HG03439 (cell line): ENCODE results near the gene CCT3.
"Not testable (repeated sequence)": the region's sequence is repeated elsewhere in the genome, so short reads cannot be mapped to it uniquely, and the experiment has no call there.

Experiments
- ATAC-seq: cut with Tn5 transposase; IDR thresholded peaks from one replicate; pipeline ENCODE4 v1.9.1; 2021; ENCODE audit warnings: mild to moderate bottlenecking, moderate library complexity; ENCODE audit not compliant: unreplicated experiment

The CCT3 gene

DNA sequence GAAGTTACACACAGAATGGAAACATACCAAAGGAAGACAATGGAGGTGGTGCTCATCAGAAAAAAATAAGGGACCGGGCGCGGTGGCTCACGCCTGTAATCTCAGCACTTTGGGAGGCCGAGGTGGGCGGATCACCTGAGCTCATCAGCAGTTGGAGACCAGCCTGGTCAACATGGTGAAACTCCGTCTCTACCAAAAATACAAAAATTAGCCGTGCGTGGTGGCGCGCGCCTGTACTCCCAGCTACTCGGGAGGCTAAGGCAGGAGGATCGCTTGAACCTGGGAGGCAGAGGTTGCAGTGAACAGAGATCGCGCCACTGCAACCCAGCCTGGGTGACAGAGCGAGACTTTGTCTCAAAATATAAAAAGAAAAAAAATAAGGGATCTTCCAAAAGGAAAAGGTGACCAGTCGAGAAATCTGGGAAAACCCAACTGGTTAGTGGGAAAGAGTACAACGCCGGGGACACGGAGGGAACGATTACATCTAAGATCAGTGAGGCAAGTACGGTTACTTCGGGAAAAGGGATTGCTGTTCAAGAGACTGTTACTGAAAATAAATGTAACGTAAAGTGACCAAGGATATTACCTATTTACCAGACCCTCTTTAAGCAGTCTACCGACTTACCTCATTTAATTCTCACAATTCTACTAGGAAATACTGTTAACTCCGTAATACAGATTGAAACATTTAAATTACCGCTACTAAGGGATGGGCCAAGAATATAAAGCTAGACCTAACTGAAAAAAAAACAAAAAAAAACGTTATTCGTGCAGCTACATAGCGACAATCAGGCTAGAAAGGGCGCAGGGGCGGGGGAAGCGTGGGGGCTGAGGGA is 822 bp downstream of the CCT3 start:
- ATAC-seq, result no peak

DNA sequence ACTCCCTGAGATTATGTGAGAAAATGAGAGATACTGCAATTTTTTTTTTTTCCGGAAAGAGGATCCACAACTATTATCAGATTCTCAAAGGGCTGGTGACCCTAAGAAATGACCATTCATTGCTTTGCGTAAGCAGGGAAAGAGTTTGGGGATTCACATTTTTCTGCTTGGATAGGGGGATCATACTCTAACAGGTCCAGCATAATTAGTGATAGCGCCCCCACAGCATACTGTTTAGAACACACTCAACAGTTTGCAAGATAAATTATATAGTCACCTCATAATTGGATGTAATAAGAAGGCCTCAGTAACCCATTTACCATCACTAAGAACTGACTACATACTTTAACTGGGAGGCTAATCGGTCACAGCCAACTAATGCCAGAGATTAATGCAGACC is 1.9 kb downstream of the CCT3 start:
- ATAC-seq, result no peak

DNA sequence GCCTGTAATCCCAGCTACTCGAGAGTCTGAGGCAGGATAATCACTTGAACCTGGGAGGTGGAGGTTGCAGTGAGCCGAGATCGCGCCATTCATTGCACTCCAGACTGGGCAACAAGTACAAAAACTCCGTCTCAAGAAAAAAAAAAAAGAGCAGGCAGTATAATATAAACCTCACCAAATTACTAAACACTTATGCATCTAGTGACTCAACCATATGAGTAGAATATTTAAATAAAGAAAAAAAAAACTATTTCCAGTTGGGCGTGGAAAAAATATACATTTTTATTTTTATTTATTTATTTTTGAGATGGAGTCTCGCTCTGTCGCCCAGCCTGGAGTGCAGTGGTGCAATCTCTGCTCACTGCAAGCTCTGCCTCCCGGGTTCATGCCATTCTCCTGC is 14.9 kb downstream of the CCT3 start:
- not testable (repeated sequence) for ATAC-seq

DNA sequence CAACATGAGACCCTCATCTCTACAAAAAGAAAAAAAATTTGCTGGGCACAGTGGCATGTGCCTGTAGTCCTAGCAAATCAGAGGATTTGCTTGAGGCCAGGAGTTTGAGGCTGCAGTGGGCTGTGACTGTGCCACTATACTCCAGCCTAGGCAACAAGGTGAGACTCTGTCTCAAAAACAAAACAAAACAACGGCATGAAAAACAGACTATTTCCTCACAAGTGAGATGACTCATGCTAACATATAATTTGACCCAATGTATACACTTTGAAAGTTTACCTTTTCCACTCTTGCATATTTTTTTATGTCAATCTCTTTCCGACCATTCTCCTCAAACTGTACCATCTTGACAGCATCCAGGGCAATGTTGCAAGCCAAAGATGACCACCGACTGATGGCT is 17.5 kb downstream of the CCT3 start:
- no peak for ATAC-seq

DNA sequence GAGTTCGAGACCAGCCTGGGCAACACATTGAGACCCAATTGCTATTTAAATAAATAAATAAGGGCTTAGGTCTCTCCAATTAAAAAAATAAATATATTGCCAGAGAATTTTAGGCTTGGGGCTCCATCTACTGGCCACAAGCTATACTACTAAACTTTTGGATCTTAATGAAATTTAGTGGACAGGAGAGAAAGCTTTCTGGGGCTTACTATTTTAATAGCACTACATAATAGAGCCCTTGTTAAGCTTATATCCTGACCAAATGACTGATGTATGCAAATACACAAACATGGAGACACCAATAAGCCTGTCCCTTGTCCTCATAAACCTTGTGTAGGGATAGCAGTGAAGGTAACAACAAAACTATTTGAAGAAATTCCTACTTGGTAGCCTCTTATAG is 18.4 kb downstream of the CCT3 start:
- ATAC-seq, result no peak

DNA sequence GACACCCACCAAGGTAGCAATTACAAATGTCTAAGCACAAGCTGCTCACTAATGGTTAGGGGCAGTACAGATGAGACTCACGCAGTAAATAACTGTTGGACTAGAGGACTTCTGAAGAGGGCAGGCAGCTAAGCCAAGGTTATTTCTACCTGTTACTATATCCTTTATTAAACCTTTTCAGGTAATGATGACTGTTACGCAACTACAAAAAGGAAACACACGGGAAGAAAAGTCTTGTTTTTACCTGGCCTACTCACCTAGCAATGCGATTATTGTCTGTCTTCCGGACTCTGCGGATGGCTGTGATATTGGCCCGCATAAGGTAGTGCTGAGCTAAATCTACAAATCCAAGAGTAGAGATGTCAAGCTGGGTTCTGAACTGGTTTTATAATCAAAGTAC is 21.2 kb downstream of the CCT3 start:
- ATAC-seq, result no peak

DNA sequence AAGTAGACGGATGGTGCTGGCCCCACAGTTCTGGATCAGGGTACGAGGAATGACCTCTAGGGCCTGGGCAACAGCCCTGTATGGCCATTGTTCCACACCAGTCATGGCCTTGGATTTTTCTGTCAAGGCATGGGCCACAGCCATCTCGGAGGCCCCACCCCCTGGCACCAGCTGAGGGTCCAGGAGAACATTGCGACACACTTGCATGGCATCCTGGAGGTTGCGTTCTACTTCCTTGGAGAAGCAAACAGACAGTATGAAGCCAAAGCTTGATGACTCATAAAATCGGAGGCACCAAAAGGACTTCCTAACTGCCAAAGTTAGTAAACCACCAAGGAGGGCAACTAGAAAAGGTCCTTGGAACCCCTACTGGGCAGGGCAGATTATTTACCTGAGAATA is 27.1 kb downstream of the CCT3 start:
- ATAC-seq, result no peak

DNA sequence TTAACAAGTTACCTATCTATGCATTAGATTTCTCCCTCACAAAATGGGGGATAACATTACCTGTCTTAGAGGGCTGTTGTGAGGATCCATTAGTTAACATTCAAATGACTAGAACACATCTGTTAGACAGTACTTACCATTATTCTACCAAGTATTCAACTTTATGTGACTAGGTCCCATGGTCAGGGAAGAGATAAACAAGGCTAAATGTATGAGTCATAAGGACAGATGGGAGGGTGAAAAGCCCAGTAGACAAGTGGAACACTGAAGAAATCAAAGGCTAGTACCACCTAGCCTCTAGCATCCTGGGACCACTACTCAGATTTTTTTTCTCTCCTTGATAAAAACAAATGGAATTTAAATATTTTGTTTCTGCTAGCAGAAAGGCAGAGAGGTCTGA is 30.0 kb downstream of the CCT3 start:
- no peak for ATAC-seq

DNA sequence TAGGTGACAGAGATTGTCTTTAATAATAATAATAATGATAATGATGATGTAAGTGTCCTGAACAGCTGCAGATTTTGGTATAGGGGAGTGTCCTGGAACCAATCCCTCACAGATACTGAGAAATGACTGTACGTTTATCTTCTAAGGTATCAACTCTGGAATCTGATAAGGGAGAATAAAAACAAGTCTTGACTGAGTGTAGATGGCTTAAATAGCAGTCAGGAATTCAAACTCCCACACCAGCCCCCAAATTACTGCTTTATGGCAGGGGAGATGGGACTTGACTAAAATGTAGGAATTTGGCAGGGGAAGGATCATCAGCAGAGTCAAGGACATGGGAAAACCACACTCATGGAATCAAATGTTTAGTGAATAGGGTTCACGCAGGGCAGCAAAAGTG is 32.9 kb downstream of the CCT3 start:
- ATAC-seq, result no peak

DNA sequence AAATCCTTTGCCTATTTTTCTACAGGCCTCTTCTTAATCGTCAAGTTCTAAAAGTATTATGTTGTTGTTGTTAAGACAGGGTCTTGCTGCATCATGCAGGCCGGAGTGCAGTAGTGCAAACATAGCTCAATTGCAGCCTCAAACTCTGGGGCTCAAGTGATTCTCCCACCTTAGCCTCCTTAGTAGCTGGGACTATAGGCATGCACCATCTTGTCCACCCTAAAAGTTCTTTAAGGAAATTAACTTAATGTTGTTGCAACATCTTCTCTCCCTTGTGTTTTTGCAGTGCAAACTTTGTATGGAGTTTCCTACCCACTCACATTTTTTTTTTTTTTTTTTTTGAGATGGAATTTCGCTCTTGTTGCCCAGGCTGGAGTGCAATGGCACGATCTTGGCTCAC is 34.9 kb downstream of the CCT3 start:
- no peak for ATAC-seq

DNA sequence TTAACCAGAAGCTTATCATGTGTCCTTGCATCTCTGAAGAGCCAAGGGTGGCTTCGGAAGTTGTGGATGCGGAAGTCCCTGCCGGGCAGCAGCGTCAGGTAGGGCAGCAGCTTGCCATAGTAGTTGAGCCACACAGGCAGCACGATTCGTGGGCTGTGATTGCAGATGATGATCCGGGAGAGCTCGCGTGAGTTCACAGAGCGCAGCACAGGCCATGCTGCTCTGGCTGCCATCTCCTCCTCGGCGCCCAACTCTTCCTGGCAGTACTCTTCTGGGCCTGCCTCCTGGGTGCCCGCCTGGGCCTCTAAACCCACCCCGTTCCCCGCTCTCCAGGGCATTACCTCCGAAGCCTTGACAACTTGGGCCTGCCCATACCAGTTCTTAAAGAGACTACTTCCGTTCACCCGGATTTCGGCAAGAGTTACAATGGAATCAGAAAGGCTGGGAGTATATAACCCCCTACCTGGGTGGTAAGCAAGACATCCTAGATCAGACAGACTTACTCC is 39.2 kb downstream of the CCT3 start, which contains the start of gene VHLL:
TSS of gene VHLL (minus strand) at position 456 of the 506 bp plus-strand sequence. CDS start at position 338, 118 bp downstream.
- ATAC-seq, result no peak

DNA sequence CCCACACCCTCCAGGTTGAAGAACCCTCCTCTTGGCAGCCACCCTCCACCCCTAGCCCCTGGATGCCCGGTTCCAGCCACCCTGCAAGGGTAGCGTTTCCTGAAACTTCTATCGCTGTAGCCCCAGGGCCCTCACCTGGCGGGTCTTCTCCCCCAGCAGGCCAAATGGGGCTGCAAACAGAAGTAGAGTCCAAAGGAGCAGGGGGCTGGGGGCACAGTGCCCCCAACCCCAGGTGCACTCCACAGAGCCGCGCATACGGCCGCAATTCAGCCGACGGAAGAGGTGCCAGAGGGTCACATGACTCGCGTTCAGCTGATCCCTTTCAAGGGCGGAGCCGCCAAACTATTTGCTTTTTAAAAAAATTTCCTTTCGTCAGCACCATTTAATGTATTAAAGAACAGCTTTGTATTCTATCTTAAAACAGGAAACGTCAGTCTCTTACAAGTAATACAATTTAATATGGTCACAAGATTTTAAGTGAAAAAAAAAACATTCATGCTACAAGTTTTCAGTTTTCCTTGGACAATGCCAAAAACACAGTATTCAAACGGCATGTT is 42.6 kb downstream of the CCT3 start, which contains the start of gene GLMP:
TSS of gene GLMP (minus strand) at position 289 of the 557 bp plus-strand sequence. CDS start at position 255, 34 bp downstream.
- ATAC-seq, result no peak

DNA sequence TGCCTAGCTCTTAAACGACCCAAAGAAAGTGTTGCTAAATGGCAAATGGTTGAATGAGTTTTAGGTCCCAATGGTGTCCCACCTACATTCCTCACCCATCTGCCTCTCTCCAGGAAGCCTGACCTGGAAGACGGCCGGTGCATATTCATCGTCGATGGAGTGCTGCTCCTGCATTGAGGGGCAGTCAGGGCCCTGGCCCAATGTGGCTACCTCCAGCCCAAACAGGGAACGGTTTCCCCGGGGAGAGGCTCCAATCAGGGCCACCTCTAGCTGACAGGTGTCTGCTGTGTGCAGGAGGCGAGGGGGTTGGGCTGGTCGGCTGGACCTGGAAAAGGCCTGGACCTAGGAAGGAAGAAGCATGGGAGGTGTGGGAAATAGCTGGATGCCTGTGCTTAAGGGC is 44.2 kb downstream of the CCT3 start:
- ATAC-seq, result no peak

DNA sequence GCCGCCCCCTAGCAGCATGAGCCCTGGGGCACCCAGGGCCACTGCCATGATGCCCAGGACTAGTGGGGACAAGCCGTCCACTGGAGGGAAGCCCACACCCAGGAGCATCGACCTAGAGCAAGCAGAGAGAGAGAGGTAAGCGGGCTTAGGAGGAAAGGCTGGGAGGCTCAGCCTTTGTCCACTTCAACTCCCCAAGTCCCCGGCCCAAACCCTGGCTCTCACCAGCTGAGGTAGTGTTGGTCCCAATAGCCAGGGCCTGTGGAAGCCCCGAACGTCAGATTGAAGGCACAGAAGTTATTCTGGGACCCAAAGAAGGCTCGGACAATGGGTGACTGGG is 45.0 kb downstream of the CCT3 start:
- ATAC-seq, result no peak

DNA sequence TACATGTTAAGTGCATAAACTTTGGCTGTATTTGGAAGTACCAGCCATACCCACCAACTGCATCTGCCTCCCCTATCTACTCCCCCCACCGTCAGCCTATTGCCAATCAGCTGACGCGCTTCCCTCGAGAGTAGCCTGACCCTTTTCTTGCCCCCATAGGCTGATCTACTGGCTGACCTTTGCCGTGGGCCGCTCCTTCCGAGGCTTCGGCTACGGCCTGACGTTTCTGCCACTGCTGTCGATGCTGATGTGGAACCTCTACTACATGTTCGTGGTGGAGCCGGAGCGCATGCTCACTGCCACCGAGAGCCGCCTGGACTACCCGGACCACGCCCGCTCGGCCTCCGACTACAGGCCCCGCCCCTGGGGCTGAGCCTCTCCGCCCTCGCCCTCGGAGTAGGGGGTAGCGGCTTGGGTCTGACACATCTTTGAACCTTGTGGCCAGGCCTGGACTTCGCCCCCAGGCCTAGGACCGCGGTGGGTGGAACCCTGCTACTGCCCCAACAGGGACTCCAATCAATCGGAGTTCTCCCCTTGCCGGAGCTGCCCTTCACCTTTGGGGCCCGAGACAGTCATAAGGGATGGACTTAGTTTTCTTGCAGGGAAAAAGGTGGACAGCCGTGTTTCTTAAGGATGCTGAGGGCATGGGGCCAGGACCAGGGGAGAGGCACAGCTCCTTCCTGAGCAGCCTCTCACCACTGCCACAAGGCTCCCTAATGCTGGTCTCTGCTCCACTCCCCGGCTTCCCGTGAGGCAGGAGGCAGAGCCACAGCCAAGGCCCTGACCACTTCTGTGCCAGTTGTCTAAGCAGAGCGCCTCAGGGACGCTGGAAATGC is 46.6 kb downstream of the CCT3 start:
- ATAC-seq, result no peak

DNA sequence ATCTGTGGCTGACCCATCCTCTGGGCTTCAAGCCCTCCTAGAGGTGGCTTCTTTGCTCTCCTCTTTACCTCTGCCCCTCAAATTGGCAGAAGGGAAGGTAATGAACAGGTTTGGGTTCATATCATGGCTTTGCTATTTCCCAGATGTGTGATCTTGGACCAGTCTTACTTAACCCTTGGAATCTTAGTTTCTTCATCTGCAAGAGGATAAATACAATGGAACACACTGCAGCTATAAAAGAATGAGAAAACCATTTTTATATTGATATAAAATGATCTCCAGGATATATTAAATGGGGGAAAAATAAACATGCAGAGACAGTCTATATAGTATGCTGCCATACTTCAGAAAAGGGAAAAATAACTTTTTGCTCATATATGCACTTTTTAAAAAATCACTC is 48.2 kb downstream of the CCT3 start:
- ATAC-seq, result no peak

DNA sequence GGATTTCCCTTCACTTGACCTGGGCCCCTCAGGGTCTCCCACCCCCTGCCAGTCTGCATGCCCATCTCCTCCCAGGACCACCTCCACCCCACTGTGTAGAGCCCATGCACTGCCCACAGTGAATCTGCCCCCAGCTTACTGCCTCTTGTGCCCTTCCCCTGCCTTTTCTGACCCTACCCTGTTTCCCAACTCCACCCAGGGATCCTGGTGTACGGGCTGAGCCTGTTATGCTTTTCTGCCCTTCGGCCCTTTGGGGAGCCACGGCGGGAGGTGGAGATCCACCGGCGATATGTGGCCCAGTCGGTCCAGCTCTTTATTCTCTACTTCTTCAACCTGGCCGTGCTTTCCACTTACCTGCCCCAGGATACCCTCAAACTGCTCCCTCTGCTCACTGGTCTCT is 52.0 kb downstream of the CCT3 start:
- ATAC-seq, result no peak

DNA sequence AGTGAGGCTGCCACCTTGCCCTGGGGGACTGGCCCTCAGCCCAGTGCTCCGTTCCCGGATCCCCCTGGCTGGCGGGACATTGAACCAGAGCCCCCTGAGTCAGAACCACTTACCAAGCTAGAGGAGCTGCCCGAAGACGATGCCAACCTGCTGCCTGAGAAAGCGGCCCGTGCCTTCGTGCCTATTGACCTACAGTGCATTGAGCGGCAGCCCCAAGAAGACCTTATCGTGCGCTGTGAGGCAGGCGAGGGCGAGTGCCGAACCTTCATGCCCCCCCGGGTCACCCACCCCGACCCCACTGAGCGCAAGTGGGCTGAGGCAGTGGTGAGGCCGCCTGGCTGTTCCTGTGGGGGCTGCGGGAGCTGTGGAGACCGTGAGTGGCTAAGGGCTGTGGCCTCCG is 52.7 kb downstream of the CCT3 start:
- no peak for ATAC-seq

DNA sequence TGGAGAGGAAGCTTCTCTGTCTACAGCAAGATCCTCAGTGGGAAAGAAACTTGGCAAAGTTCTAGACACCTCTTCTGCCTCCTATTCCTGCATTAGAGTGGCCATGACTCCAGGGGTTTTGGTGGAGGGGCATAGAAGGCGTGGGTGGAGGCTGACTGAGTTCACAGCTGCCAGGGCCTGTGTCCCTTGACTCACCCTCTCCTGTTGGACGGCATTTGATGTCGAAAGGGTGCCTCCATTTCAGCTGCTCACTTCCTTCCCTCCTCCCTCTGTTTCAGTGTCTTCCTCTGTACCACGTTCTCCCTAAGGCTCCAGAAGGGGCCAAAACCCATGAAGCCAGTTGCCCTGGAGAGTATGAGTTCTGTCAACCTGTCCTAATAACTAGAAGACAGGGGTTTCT is 53.3 kb downstream of the CCT3 start:
- ATAC-seq, result no peak

DNA sequence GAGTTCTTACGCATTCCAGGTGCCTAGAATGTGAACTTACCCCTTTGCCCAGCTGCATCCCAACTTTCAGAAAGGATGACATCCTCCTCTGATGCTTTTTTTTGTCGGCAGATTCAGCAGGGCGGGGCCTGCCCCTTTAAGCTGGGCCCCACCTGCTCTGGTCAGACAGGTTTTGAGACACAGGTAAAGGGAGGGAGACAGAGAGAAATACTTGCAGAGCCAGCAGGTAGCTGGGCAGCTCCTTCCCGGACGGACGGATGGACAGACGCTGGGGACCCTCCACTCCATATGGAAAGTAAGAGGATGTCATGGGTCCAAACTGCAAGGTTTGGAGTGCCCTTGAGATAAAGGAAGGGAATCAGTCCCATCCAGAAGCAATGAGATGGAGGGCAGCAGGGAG is 54.0 kb downstream of the CCT3 start, which contains the start of gene TMEM79:
TSS of gene TMEM79 (plus strand) at position 214 of the 400 bp plus-strand sequence. CDS start 902 bp downstream, outside the sequence.
- ATAC-seq, result no peak

DNA sequence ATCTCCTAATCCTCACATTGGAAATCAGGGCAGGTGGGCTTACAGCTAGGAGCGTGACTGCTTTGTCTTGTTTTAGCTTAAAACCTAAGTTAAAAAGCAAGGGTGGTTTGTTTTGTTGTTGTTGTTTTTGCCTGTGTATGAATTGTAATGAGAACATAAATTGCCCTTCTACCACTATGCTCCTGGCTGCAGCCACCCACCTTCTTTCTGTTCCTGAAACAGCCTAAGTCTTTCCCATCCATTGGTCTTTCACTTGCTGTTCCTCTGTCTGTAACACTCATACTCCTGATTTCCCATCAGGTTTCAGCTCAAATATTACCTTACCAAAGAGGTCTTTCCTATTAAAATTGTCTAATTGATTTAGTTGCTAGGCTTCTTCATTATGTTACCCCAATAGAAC is 54.6 kb downstream of the CCT3 start:
- ATAC-seq, result no peak
